ENCODE data around the gene GALNT10. TPM values are rescaled to one million over a fixed set of nuclear protein-coding genes. Genes with fewer than 3 reads are reported as not detected.

GALNT10 gene
- total and polyA plus RNA-seq, 2 of the 4 experiments (the other 2 are of a cell fraction) = 46.2 to 67.0 TPM

- dilution Hi-C loops (cut with HindIII; ENCODE audit: low sequenced_read_pairs, unreplicated experiment) = no loop called here
- H3K27me3 ChIP-seq (ENCODE audit: control insufficient read depth, insufficient read depth, low read length) = no peaks in the 10 kb centered on the region
- no peak overlapping the region for H2AFZ ChIP-seq (replicated peaks; ENCODE audit: low read length, poor library complexity)
- H3K36me3 ChIP-seq (ENCODE audit: control insufficient read depth, insufficient read depth, low read length) = peaks cover 15% of the 10 kb centered on the region
- H3K4ac ChIP-seq (ENCODE audit: low read depth, low read length) = no peak overlapping the region
- no peak overlapping the region for H3K14ac ChIP-seq (replicated peaks; ENCODE audit: low read depth, low read length)
- no peak overlapping the region for H4K91ac ChIP-seq (ENCODE audit: insufficient read depth, low read depth, low read length)
- H3K79me1 ChIP-seq (ENCODE audit: low read depth in 1 of 2, low read length in 2 of 2) = peaks cover 7 to 21% of the 10 kb centered on the region in 2 experiments; a peak in 3 of 4 replicates
- no peak overlapping the region; the same call in 1 of the 2 replicates for H3K23ac ChIP-seq (ENCODE audit: low read depth, low read length)
- H2BK15ac ChIP-seq (ENCODE audit: low read depth, low read length) = no peak overlapping the region
- no peak overlapping the region for H4K8ac ChIP-seq (ENCODE audit: low read depth in 2 of 2, low read length in 2 of 2)
- no peak overlapping the region for H3K56ac ChIP-seq (ENCODE audit: extremely low read depth, insufficient read depth, low read length)
- H3K18ac ChIP-seq (ENCODE audit: low read depth, low read length) = no peak overlapping the region
- no TSS peak for BruUV-seq (replicated peaks)
- H3K27ac ChIP-seq (ENCODE audit: insufficient read depth, low read length) = no peak overlapping the region
- H2BK20ac ChIP-seq (ENCODE audit: low read depth, low read length) = no peak overlapping the region
- in situ Hi-C loops (cut with MboI; ENCODE audit: low sequenced_read_pairs) = no loop called here
- H2BK120ac ChIP-seq (ENCODE audit: low read depth, low read length) = no peak overlapping the region
- H3K9ac ChIP-seq (ENCODE audit: low read depth, low read length) = no peak overlapping the region
- DNase-seq (no peak), ATAC-seq (ENCODE audit: low read depth) (no peak)
- intact Hi-C loops (cut with micrococcal nuclease) = no loop called here
- no peak overlapping the region for H4K5ac ChIP-seq (ENCODE audit: low read depth, low read length)
- H3K4me2 ChIP-seq (ENCODE audit: low read depth, low read length) = no peak overlapping the region
- TF ChIP-seq MXI1 (IDR thresholded peaks at IDR 0.05; ENCODE audit: borderline replicate concordance, low read depth, low read length) (no peak), SMC3 (IDR thresholded peaks at IDR 0.05; ENCODE audit: low read depth, low read length) (no peak), RCOR1 (IDR thresholded peaks at IDR 0.05; ENCODE audit: insufficient replicate concordance, low read length) (no peak), POLR2A (IDR thresholded peaks at IDR 0.05; ENCODE audit: low read depth, low read length) (no peak), CTCF (conservative IDR thresholded peaks at IDR 0.05; ENCODE audit: low read depth, low read length) (no peak), CHD1 (IDR thresholded peaks at IDR 0.05; ENCODE audit: low read depth, low read length) (no peak), MAZ (IDR thresholded peaks at IDR 0.05; ENCODE audit: borderline replicate concordance, low read depth, low read length) (no peak), NFE2L2 (IDR thresholded peaks at IDR 0.05; ENCODE audit: low read depth, low read length) (no peak), MAFK (IDR thresholded peaks at IDR 0.05; ENCODE audit: low read depth, low read length) (no peak), FOS (IDR thresholded peaks at IDR 0.05; ENCODE audit: low read depth, low read length) (no peak), BHLHE40 (IDR thresholded peaks at IDR 0.05; ENCODE audit: low read depth, low read length) (no peak), RAD21 (IDR thresholded peaks at IDR 0.05; ENCODE audit: low read length) (no peak), CEBPB (IDR thresholded peaks at IDR 0.05; ENCODE audit: low read depth, low read length) (no peak), ELK1 (IDR thresholded peaks at IDR 0.05; ENCODE audit: borderline replicate concordance, low read depth, low read length) (no peak)
- no peak overlapping the region for H3K4me3 ChIP-seq (ENCODE audit: insufficient read depth, low read depth, low read length)
- no peaks in the 10 kb centered on the region for H3K9me3 ChIP-seq (ENCODE audit: control insufficient read depth, insufficient read depth, low read length)
- no peak overlapping the region for H2BK5ac ChIP-seq (ENCODE audit: low read depth, low read length, poor library complexity, severe bottlenecking)
- no peaks in the 10 kb centered on the region; the same call in 1 of the 2 replicates for H3K9me1 ChIP-seq (ENCODE audit: insufficient read depth, low read length)
- H2AK9ac ChIP-seq (replicated peaks; ENCODE audit: low read depth, low read length, poor library complexity) = no peak overlapping the region
- ChIA-PET POLR2A (ENCODE audit: unreplicated experiment) (no interaction called here), CTCF (no interaction called here)
- no CpG with 5 or more reads among the region's 1 CpG for WGBS, 2 experiments (ENCODE audit: extremely low coverage in 2 of 2, insufficient read length in 1 of 2)
- no peaks in the 10 kb centered on the region for H3K4me1 ChIP-seq (ENCODE audit: control insufficient read depth, insufficient read depth, low read length)
- H4K20me1 ChIP-seq (ENCODE audit: insufficient read depth, low read length) = peaks cover 10% of the 10 kb centered on the region
- H2AK5ac ChIP-seq (ENCODE audit: low read depth, low read length) = no peak overlapping the region
Observed at GRCh38 chr5:154442801-154443200, 252.3 kb downstream of the GALNT10 start.

Data from IMR-90 (cell line).